SIG-M5 (cell line): Measurements from ENCODE around the gene WNT9A.

ENCODE experiments used
- DNase-seq: peaks from one replicate; lab custom pipeline; 2025; lab: John Stamatoyannopoulos, UW

Gene WNT9A

DNA sequence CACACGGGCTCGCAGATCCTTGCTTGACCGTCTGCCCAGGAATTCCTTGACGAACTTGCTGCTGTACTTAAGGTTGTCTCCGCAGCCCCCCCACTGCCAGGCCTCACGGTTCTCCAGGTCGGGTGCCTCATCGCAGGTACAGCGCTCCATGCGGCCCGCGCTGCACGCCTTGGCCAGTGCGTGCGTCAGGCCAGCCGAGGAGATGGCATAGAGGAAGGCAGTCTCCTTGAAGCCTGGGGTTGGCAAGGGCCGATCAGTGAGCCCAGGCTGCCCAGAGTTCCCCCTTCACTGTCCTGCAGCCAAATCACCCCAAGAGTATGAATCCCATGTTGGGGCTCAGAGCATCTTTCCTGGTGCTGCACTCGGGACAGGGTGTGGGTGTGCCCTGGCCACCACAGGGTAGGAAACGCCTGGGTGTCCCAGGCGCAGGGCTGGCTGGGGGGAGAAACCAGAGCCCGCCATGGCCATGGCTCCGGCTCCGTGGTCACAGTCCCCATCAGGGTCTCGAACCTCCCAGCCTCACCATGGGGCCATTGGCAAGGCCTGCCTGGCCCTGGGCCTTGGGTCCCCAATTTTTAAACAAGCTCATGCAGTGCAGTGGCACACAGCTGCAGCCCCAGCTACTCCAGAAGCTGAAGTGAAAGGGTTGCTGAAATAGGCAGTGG lies 23.4 kb downstream of the WNT9A start:
- DNase-seq = no peak

- no peak for DNase-seq
Measured at GRCh38 chr1:227923353-227924167, 24.2 kb downstream of the WNT9A start.

GRCh38 chr1:227922501-227923352 lies 25.0 kb downstream of the WNT9A start:
- no peak for DNase-seq

DNA sequence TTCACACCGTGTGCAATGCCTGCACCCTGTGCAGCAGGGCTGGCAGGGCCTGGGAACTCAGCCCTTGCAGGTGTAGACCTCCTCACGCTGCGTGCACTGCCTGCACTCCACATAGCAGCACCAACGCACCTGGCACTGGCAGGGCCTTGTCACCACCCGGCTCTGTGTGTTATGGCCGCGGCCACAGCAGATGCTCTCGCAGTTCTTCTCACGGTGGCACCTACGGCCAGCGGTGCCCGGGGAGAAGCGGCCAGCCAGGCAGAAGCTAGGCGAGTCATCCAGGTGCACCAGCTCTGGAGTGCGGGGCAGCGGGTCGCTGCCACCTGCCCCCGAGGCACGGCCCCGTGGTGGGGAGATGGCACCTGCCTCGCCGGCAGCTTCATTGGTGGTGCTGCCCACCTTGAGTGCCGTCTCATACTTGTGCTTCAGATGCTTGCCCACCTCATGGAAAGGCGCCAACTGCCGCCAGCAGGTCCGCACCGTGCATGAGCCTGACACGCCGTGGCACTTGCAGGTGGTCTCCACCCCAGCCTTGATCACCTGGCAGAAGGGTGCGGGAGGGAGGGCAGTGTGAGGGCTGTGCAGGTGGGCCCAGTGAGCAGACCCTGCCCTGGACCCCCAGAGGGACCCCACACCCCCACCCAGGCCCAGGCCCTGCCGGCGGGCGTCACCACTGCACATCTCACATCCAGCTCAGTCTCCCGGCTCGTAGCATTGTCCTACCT lies 26.1 kb downstream of the WNT9A start:
- no peak for DNase-seq

GRCh38 chr1:227920896-227921295 lies 26.8 kb downstream of the WNT9A start:
- DNase-seq = no peak

GRCh38 chr1:227920426-227920825 lies 27.3 kb downstream of the WNT9A start:
- DNase-seq = no peak

GRCh38 chr1:227919906-227920305 lies 27.8 kb downstream of the WNT9A start:
- no peak for DNase-seq

DNA sequence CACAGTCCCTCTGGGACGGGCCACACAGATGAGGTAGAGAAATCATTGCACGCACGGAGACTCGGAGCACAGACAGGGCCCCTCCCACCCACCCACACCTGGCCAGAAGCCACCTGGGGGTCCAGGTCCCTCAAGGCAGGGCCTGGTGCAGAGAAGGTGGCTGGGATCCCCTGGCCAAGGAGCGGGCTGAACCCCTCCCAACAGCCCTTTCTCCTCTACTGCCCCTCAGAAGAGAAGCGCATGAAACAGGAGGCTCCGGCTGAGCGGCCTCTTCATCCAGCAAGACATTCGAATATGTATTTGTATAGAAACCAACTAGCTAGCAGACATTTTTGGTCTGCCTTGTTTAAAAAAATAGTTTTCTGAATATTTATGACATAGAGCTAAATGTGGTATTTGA lies 29.0 kb downstream of the WNT9A start:
- no peak for DNase-seq

GRCh38 chr1:227918083-227918700 lies 29.5 kb downstream of the WNT9A start:
- no peak for DNase-seq

DNA sequence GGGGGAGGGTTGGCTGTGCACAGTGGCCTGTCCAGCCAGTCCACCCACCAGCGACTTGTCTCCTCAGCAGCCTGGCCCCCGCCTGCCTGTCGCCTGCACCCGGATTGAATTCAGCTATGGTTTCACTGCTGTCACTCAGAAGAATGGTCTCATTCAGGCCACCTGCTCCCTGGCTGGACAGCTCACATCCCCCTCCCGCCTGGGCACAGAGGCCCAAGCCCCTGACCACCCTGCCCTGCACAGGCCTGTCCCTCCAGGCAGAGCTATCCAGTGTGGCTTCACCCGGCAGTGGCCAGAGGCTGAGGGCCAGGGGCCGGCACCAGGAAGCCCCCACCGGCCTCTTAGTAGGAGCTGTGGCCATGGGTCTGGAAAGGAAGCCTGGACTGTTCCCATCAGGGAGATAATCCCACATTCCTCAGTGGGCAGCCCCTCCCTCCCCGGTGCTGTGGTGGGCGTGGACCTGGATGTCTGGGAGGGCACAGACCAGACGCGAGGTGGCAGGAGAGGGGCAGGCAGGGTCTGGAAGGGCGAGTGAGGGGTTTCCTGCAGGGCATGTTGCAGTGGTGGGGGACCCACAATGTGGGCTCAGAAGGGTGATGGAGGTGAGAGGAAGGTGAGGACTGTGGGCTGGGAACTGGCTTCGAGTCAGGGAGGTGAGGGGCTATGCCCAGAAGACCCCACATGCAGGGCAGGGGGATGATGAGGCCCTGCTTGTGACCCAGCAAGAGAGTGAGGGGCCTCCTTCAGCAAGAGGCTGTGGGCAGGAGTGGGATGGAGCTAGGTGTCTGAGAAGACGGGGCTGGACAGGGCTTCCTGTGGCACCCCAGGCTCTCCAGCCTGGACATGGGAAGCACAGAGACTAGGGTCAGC lies 30.4 kb downstream of the WNT9A start:
- DNase-seq = no peak

DNA sequence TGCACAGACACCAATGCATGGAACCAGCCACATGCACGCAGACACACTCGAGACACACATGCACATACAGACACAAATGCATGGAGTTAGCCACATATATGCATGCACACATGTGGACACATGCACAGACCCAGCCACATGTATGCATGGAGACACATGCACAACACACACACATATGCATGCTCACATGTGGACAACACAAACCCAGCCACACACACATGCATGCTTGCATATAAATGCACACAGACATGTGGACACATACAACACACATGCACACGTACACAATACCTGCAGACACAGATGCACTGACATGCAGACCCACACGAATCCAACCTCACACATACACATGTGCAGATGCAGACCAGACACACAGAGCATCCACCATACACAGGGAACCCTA lies 31.1 kb downstream of the WNT9A start:
- DNase-seq = no peak

DNA sequence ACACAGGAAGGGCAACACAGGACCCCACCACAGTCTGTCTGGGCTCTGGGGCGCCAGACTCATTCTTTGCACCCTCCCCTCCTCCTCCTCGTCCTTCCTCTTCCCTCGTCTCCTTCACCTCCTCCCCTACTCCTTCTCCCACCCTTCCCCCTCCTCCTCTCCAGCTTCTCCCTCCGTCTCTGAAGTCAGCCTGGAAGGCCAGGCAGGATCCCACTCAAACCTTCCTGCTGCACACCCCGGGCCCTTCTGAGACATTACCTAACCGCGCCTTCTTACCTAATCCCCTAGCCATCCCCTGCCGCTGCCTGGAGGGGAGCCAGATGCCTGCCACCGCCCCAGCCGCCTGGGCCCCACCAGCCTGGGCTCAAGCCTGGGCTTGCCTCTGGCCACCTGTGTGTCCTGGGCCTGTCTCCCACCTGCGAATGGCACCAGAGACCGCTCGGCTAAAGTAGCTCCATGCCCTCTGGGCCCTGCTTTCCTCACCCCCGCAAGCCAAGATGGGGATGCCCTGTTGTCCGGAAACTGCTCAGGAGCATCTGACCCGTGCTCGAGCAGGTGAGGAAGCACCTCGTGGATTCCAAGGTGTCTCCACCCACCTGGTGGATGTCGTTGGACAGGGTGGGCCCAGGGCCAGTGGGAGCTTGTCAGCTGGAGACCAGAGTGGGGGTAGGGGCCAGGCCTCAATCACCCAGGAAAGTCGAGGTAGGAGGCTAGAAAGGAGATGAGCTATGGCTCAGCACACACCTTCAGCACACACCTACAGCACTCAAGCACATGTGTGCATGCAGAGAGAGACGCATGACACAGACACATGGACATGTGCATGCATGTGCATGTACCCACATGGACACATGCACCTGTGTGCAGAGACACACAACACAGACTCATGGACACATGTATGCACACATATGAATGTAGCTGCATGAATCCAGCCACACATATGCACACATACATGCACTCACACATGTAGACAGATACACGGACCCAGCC lies 31.9 kb downstream of the WNT9A start:
- DNase-seq = no peak

DNA sequence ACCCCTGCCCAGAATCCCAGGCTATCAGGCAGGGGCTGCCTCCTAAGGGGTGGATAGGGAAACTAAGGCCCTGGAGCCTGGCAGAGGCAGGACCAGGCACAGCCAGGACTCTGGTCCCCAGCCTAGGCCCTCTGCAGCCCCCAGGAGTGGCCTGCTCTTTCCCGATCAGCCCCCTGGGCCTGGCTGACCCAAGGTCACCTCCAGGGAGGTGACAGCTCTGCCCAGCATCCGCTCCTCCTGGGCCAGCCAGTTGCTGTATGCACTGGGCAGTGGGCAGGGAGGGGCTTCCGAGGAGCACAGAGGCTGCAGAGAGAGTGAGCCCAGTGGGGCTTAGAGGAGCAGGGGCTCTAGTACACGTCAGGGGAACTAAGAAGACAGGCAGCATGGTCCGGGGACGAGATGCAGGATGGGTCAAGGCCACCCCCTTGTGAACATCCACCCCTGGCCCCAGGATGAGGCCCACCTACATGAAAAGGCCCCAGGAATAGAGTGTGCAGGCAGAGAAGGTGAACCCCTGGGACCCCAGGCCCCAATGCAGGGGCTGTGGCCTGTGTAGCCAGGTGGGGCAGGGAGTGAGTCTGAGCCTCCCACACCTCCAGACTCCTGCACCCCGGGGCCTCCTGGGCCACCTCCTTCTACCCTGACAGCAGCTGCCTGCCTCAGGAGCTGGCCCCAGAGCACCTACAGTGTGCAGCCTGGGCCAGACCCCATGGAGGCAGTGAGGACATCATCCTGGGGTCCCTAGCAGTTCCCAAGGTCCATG lies 32.8 kb downstream of the WNT9A start:
- DNase-seq = no peak

DNA sequence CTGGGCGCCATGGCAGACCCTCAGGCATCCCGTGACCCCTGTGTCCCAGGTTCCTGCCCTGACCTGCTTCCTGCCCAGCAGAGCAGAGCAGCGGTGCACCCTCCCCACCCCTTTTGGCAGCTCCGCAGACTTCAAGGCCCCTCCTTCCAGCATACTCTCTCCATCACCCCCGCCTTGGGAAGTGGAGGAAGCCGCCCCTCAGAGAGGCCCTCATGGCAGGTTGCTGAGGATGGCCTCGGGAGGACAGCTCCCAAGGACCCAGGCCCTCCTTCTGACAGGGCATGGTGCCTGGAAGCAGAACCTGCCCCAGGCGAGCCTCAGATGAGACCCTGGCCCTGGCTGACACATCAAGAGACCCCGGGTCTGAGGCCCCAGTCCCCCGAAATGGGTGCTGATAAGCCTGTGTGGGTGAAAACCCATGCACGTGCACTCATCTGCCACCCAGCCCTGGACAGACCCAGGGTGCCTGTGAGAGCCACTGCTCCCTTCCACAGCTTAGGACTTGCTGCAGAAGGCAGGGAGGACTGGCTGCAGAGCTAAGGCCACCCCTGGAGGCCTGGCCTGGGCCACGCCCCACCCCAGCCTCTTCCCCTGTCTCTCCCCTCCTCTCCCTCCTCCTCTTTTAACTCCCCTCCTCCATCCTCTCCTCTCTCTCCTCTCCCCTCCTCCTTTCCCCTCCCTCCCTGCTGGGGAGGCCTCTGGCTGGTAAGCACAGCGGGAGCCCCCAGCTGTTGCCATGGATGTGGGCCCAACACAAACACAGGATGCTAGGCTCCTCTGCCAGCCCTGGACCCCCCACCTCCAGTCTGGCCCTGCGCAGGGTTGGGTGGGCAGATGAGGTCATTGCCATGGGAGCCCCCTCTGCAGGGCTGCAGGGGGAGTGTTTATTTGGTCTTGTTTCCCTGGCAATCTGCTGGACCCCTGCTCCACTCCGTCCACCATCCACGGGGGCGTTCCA lies 33.7 kb downstream of the WNT9A start:
- no peak for DNase-seq

- DNase-seq = no peak
Measured at GRCh38 chr1:227913396-227913763, 34.4 kb downstream of the WNT9A start.

DNA sequence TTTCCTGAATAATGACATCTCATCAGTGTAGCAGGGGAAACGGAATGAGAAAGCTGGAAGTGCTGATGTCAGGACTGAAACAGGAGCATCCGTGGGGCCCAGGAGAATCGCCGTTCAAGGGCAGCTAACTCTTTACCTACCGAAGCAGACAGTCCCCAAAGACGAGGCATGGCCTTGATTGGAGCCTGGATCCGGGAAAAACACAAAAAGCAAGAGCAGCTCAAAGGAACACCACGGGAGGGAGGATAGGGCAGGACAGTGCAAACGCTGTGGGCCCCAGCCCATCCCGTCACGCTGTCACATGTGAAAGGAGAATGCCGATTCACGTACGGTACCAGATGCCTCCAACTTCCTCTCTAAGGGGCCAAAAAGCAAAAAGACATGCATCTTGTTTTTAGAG lies 34.9 kb downstream of the WNT9A start:
- DNase-seq = no peak

DNA sequence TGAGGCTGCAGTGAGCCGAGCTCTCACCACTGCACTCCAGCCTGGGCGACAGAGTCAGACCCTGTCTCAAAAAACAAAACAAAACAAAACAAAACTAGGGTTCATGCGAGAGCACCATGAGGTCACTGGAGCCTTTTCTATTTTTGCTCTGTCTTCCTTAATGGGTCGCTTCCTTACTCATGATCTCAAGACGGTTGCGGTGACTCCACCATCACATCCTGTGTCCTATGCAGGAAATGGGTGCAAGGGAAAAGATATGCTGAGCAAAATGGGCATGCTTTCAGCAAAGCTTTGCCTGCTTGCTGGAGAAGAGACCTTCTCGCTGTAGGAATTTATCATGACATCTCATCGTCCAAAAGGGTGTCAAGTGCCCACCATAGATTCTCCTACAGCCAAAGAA lies 36.4 kb downstream of the WNT9A start:
- no peak for DNase-seq
